Activated naive CD8-positive, alpha-beta T cell treated with anti-CD3 and anti-CD28 coated beads, Interleukin-2, amount 50 U/mL, for 16 hours (primary cell): ENCODE results near the gene CD28.

Experiments
- DNase-seq: peaks from one replicate; pipeline ENCODE4 v3.0.0-alpha.2; 2020; ENCODE audit warnings: low read depth, low spot score

The CD28 gene

DNA sequence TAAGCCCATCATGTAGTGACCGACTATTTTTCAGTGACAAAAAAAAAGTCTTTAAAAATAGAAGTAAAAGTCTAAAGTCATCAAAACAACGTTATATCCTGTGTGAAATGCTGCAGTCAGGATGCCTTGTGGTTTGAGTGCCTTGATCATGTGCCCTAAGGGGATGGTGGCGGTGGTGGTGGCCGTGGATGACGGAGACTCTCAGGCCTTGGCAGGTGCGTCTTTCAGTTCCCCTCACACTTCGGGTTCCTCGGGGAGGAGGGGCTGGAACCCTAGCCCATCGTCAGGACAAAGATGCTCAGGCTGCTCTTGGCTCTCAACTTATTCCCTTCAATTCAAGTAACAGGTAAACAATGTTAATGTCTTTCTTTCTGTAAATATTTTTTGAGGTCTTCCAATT is at the start of gene CD28:
Gene CD28, plus strand, starts transcription at position 237 of the 400 bp plus-strand sequence. Its CDS starts 58 bp downstream, at position 295.
- DNase-seq: peak; percentile 77

GRCh38 chr2:203659331-203660049 is 46.9 kb upstream of the CD28 start:
- DNase-seq: no peak

- no peak for DNase-seq
These were observed 46.0 kb upstream of the CD28 start for GRCh38 chr2:203660465-203660864.

- no peak for DNase-seq
These were observed 45.0 kb upstream of the CD28 start for GRCh38 chr2:203661279-203661908.

DNA sequence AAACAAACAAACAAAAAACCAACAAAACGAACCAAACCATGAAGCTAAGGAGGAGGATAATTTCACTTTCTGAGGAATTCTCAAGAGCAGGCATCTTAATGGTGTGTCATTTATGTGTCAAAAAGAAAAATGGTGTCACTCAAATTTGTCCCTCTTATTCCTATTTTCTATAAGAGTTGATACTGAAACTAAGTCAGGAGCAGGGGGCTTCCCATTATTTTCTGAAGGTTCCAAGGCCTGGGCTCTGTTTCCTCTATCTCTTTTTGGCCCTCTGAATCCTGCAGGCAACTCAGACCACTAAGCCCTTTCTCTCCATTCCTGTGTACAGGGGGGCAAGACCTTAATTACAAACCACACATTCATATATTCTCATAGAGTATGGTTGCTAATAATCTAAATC is 44.0 kb upstream of the CD28 start:
- no peak for DNase-seq

- no peak for DNase-seq
These were observed 43.5 kb upstream of the CD28 start for GRCh38 chr2:203662951-203663350.

- DNase-seq: no peak
These were observed 42.2 kb upstream of the CD28 start for GRCh38 chr2:203664029-203664755.

GRCh38 chr2:203667838-203668237 is 38.6 kb upstream of the CD28 start:
- DNase-seq: no peak

GRCh38 chr2:203669820-203670219 is 36.6 kb upstream of the CD28 start:
- DNase-seq: no peak

DNA sequence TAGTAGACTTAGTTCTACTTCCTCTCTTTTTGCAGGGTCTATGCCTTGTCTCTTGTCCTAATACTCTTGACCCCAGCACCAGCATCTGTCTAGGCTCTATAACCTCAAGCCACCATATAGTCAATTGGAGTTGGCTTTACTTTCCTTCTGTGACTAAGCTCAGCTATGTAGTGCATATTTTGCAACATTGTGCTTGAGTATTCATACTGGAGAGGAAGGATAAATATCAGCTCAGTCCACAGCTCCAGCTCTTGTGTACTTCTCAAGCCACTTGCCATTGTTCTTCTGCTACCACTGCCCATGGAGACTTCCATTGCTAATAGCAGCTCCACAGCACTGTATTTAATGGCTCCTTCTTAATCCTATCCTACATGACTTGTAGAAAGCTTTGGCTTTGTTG is 35.5 kb upstream of the CD28 start:
- DNase-seq: no peak

GRCh38 chr2:203671876-203672275 is 34.6 kb upstream of the CD28 start:
- DNase-seq: no peak

DNA sequence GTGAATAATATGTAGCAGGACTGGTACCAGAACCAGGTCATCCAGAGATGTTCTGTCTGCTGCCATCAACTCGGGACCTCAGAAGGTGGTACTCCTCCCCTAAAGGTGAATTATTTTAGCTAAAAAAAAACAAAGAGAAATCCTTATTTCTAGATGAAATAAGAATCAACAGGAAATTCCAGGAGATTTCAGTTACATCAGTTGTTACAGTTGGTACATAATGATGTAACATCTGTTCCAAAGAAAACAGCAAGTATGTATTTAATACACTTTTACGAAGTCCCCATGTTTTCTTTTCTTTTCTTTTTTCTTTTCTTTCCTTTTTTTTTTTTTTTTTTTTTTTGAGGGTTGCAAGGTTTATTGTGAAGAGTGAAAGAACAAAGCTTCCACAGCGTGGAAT is 33.6 kb upstream of the CD28 start:
- DNase-seq: no peak

DNA sequence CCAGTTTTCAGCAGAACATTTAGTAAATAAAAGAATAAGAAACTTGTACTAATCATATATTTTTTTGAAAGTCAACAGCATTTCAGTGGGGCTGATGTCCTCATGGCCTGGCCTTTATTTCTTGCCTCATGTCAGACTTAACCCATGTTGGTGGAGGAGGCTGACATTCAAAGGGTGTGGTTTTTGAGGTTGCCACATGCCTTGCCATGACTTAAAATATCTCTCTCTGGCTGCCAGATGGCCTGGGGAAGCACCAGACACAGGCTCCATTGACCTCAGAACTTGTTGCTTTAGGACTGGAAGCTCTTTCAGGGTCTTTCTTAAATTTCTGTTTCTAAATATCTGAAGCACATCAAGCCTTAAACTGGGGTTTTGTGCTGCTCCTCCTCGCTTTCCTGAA is 32.5 kb upstream of the CD28 start:
- no peak for DNase-seq

DNA sequence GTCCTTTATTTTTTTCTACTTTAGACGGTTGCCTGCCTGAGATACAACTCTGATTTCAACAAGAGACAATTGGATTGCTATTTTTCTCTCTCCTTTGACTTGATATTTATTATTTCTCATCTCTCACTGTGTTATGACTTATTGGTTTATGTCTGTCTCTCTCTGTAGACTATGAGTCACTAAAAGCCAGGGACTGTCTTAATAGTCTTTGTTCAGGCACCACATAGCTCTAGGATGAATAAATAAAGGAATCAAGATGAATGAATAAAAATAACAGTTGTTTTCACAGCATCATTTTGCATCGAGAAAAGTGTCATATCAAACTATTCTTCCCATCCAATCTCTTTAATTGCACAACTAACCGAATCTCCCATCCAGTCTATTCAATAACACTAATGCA is 31.4 kb upstream of the CD28 start:
- DNase-seq: no peak

- DNase-seq: no peak
These were observed 27.5 kb upstream of the CD28 start for GRCh38 chr2:203678971-203679370.

- no peak for DNase-seq
These were observed 27.0 kb upstream of the CD28 start for GRCh38 chr2:203679401-203679800.

- DNase-seq: no peak
These were observed 24.5 kb upstream of the CD28 start for GRCh38 chr2:203681978-203682377.

- DNase-seq: no peak
These were observed 23.7 kb upstream of the CD28 start for GRCh38 chr2:203682688-203683130.

GRCh38 chr2:203683421-203683820 is 23.0 kb upstream of the CD28 start:
- DNase-seq: no peak

GRCh38 chr2:203683932-203684556 is 22.4 kb upstream of the CD28 start:
- no peak for DNase-seq

DNA sequence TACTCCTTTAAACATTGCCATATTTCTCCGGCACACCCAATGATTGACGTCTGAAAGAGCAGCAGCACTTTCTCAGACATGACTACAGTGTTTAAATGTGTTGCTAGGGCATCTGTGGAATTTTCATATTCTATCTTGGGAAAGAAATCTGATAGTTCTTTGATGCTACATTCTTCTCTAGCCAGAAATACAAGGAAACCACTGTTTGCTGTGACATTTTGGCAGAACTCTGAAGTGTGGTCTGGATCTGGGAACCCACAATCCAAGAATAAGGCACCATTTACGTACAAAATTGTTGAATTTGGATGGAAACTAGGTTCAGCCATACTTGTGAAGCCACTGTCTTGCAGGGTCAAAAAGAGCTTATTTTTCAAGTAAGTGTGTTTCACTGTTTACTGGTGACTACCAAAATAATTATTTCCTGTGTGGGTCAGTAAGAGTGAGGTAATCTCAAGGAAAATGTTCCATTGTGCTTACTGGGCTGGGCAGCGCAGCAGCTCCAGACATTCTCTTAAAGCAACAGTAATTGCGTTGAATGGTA is 21.3 kb upstream of the CD28 start:
- no peak for DNase-seq
